K562 (cell line): Measurements from ENCODE around the gene CNTN4.

Source experiments
- EZH2 ChIP-seq: IDR thresholded peaks from 2 replicates; pipeline ENCODE4 v1.6.1; 2012; ENCODE audit warnings: low read depth, mild to moderate bottlenecking, inconsistent platforms, low read length, borderline replicate concordance
- JUN ChIP-seq, 2 experiments: sonication (generic) in 1 of 2; formaldehyde crosslinking in 1 of 2; IDR thresholded peaks; 2 replicates each; pipeline versions ENCODE4 v1.6.1 to v1.8.0; 2012 to 2022; ENCODE audit warnings: borderline replicate concordance in 2 of 2, mild to moderate bottlenecking in 2 of 2, improper control_type of control experiment in 1 of 2, low read depth in 1 of 2, low read length in 1 of 2, missing genetic modification reagents in 1 of 2
- JUNB ChIP-seq: fragments of 450-650 bp; formaldehyde crosslinking; conservative IDR thresholded peaks from 2 replicates; pipeline ENCODE4 v1.4.0; 2020; ENCODE audit warnings: mild to moderate bottlenecking
- MTA1 ChIP-seq: fragments of 450-650 bp; IDR thresholded peaks from 2 replicates; pipeline ENCODE4 v1.6.1; 2017; ENCODE audit warnings: borderline replicate concordance
- YY1 ChIP-seq, 3 experiments: IDR thresholded peaks; 2 replicates each; pipeline ENCODE4 v1.6.1; 2011; ENCODE audit warnings: low read length in 2 of 3, mild to moderate bottlenecking in 2 of 3, moderate library complexity in 2 of 3, borderline replicate concordance in 1 of 3, control low read depth in 1 of 3, low read depth in 1 of 3; ENCODE audit not compliant: insufficient read depth in 3 of 3, insufficient replicate concordance in 2 of 3, control insufficient read depth in 1 of 3, insufficient read length in 1 of 3; ENCODE audit errors: extremely low read depth in 1 of 3
- ZNF274 ChIP-seq: IDR thresholded peaks from 2 replicates; pipeline ENCODE4 v1.6.1; 2011; ENCODE audit warnings: low read depth, mild to moderate bottlenecking, low read length, moderate library complexity, borderline replicate concordance
- ZNF407 ChIP-seq: fragments of 450-650 bp; IDR thresholded peaks from 2 replicates; pipeline ENCODE4 v1.6.1; 2016; ENCODE audit warnings: low read depth

- TF ChIP-seq JUNB (CRISPR knock-in tag): no peak
- no peak for TF ChIP-seq ZNF407
- TF ChIP-seq JUN (IDR thresholded peaks at IDR 0.05; ENCODE audit: borderline replicate concordance, low read depth, low read length): no peak
- no peak for TF ChIP-seq JUN (CRISPR knock-in tag; IDR thresholded peaks at IDR 0.05; ENCODE audit: borderline replicate concordance)
- no peak for TF ChIP-seq ZNF274
- no peak for TF ChIP-seq YY1 (IDR thresholded peaks at IDR 0.05; ENCODE audit: borderline replicate concordance in 1 of 3, control insufficient read depth in 1 of 3, extremely low read depth in 1 of 3, insufficient read depth in 3 of 3, insufficient read length in 1 of 3, insufficient replicate concordance in 2 of 3, low read depth in 1 of 3, low read length in 2 of 3)
- no peak for TF ChIP-seq MTA1
- TF ChIP-seq EZH2: no peak
These were observed 424.7 kb downstream of the CNTN4 start for GRCh38 chr3:2523281-2523836.
